Fibroblast of peridontal ligament (primary cell): ENCODE results near the gene ARHGAP8.
"Not testable (repeated sequence)": the region's sequence is repeated elsewhere in the genome, so short reads cannot be mapped to it uniquely, and the experiment has no call there.

Source experiments
- DNase-seq: peaks from one replicate; pipeline ENCODE4 v3.0.0-alpha.2; 2010; ENCODE audit errors: extremely low read depth

ARHGAP8 gene

DNA sequence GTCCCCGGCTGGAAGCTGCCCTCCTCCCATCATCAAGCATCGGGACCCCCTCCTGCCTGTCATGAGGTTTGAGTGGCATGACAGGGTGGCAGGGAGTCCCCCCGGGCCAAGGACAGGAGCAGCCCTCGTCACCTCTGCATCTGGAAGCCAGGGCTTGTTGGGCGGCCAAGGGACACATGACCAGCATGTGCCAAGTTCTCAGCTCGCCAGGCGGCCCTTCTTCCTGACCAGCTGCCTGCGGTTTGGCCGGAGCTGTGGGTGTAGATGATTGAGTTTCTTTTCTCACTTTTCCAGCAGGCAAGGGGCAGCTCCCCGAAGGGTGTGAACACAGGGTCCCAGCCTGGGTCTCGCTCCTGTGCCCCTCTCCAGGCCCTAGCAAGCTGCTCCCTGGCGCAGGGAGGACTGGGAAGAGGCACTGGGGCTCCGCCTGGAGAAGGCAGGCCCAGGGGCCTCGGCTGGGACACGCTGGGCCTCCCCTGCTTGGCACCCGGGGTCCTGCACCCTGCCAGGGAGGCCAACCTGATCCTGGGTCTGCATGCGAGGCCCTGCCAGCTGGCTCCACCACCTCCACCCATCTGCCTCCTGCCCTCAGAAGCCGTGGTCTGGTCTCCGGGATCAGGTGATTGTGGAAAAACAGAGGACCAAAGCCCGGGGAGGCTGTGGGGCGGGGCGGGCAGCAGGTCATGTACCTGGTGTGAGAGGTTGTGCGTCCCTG, 13.4 kb downstream of the ARHGAP8 start:
- no peak for DNase-seq

DNA sequence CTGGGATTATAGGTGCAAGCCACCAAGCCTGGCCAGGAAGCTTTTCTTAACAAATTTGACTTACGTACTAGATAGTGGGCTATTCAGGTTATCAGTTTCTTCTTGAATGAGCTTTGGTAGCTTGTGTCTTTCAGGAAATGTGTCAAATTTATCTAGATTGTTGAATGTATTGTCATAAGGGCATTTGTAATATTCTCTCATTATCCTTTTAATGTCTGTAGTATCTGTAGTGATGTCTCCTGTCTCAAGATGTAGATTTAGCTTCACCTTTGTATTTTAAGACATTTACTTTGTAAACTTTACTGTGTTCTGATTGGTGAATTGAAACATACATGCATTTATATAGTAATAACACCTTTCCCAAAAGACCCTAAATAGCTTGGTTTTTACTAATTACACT, 20.7 kb downstream of the ARHGAP8 start:
- DNase-seq = no peak

DNA sequence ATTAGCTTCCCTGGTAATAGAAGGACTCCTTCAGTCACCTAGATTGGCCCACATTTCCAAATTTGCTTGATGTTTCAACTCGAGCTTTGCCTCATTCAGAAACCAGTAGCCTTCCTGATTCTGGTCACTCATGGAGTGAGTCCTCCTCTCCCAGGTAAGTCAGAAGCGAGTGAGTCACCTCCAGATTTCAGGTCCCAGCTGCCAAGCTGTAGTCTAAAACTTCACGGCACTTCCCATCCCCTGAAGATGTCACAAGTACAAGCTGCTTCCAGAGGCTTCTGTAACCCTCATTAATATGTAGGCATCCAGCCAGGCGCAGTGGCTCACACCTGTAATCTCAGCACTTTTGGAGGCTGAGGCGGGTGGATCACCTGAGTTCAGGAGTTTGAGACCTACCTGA, 23.5 kb downstream of the ARHGAP8 start:
- DNase-seq = no peak

DNA sequence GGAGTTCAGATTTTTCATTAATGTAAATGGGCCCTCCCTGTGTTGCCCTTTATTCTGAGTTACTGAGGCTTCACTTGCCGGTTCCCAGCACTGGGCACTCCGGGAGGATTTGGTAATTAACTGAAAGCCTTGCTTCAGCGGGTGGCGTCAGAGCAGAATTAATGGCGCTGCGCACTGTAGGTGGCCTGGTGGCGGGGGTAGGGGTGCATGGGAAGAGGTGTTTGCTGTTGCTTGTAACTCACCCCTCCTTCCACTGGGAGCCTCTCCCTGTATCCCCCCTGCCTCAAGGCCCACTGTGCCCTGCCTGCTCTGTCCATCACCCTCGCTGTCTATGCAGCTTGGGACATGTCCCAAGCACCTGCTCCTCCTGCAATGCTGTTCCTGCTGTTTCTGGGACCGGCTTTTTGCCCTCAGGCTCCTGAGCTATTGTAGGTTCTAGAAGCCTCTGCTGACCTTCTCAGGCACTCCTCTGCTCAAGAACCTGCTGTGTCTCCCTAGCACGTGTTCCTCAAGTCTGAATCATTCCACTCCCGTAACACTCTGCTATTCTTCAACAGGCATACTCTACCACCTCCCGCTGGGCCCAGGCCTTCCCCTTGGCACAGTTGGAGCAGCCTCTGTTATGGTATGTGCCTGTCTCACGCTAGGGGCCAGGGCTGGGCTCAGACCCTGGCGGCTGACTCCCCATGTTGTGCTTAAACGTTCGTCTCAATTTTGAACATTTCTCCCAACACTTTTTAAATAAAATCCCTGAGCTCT, 24.4 kb downstream of the ARHGAP8 start:
- no peak for DNase-seq

DNA sequence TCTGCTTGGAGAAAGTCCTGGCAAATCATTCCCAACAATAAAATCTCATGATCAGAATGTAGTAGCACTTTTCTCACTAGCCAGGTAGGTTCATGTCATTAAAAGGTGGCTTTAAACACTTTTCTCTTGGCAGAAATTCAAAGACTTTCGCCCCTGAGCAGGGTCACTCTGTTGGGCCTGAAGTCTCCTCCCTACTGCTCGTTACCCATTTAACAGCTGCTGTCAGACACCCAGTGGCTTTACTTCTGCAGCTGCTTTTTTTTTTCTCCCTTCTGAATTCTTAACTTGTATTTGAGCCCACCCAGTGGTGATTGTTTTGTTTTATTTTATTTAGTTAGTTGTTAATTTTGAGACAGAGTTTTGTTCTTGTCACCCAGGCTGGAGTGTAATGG, 25.0 kb downstream of the ARHGAP8 start:
- DNase-seq = no peak

DNA sequence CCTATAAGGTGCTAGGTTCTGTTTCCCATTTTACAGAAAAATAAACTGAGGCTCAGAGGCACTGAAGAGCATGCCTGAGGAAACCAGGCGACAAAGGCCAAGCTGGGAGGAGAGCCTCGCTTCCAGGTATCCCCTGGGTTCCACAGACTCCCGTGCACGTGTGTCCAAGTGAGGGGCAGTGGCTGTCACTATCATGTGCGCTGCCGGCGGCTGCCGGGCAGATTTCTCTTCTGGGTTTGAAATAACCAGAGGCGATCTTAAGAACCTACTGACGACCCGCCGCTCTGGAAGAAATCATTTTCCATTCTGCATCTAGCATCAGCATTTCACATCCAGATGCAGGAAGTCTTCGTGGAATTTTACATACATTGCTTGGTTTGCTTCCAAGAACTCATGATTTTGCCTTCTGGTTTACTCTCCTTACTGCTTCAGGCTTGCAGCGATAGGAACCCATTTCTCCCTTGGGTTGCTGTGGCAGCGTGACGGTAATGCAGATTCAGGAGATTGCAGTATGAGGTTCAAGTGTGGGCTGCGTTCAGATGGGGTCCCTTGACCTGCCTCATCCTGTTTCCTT, 28.6 kb downstream of the ARHGAP8 start:
- DNase-seq = no peak

- no peak for DNase-seq
These were observed 30.1 kb downstream of the ARHGAP8 start for GRCh38 chr22:44782363-44782963.

- DNase-seq = no peak
These were observed 30.7 kb downstream of the ARHGAP8 start for GRCh38 chr22:44783091-44783490.

- DNase-seq = no peak
These were observed 31.2 kb downstream of the ARHGAP8 start for GRCh38 chr22:44783581-44783980.

DNA sequence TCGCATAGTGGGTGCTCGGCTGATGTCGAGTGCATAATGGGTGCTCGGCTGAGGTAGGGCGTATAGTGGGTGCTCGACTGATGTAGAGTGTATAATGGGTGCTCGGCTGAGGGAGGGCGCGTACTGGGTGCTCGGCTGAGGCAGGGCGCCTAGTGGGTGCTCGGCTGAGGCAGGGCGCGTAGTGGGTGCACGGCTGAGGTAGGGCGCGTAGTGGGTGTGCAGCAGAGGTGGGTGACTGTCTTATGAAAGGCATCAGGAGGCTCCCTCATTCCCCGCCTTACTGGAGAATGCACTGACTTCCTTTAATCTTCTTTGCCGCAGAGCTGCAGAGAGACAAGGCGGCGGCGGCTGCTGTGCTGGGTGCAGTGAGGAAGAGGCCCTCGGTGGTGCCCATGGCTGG, 33.8 kb downstream of the ARHGAP8 start:
- DNase-seq = no peak

DNA sequence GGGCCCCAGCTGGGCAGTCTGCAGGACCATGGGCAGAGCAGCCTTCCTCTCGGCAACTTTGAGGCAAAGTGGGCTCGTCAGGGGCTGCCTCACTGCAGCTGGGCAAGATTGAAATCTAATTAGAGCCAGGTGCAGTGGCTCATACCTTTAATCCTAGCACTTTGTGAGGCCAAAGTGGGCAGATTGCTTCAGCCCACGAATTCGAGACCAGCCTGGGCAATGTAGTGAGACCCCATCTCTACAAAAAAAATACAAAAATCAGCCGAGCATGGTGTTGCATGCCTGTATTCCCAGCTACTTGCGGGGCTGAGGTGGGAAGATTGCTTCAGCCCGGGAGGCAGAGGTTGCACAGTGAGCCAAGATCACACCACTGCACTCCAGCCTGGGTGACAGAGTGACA, 34.2 kb downstream of the ARHGAP8 start:
- DNase-seq = no peak

- DNase-seq = no peak
These were observed 35.5 kb downstream of the ARHGAP8 start for GRCh38 chr22:44787832-44788231.

GRCh38 chr22:44793106-44793505, 40.7 kb downstream of the ARHGAP8 start:
- no peak for DNase-seq

- DNase-seq = no peak
These were observed 41.3 kb downstream of the ARHGAP8 start for GRCh38 chr22:44793506-44794172.

GRCh38 chr22:44795701-44796630, 43.6 kb downstream of the ARHGAP8 start:
- no peak for DNase-seq

- DNase-seq = no peak
These were observed 44.9 kb downstream of the ARHGAP8 start for GRCh38 chr22:44797181-44797725.

- no peak for DNase-seq
These were observed 46.9 kb downstream of the ARHGAP8 start for GRCh38 chr22:44799077-44799945.

DNA sequence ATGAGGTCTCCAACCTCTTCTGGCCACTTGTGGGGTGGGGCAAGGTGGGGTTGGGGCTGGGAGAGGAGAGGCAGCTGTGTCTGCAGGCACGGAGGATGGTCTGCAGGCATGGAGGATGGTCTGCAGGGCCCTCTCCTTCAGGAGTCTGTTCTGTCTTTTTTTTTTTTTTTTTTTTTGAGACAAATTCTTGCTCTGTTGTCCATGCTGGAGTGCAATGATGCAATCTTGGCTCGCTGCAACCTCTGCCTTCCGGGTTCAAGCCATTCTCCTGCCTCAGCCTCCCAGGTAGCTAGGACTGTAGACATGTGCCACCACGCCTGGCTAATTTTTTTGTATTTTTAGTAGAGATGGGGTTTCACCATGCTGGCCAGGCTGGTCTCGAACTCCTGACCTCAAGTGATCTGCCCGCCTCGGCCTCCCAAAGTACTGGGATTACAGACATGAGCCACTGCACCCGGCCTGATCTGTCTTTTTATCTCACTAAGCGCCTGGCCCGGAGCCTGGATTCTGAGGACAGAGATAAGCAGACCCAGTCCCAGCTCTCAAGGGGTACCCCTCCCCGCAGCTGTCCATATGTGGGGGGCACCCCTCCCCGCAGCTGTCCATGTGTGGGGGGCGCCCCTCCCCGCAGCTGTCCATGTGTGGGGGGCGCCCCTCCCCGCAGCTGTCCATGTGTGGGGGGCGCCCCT, 47.7 kb downstream of the ARHGAP8 start:
- not testable (repeated sequence) for DNase-seq

- DNase-seq = no peak
These were observed 49.1 kb downstream of the ARHGAP8 start for GRCh38 chr22:44801476-44801875.
